Measurements from ENCODE around the gene PCIF1. TPM values are rescaled to one million over a fixed set of nuclear protein-coding genes. Genes with fewer than 3 reads are reported as not detected.

PCIF1 gene
- total and polyA plus RNA-seq, 4 donors, result 9.2 to 12.4 (median 11.5) TPM

DNA sequence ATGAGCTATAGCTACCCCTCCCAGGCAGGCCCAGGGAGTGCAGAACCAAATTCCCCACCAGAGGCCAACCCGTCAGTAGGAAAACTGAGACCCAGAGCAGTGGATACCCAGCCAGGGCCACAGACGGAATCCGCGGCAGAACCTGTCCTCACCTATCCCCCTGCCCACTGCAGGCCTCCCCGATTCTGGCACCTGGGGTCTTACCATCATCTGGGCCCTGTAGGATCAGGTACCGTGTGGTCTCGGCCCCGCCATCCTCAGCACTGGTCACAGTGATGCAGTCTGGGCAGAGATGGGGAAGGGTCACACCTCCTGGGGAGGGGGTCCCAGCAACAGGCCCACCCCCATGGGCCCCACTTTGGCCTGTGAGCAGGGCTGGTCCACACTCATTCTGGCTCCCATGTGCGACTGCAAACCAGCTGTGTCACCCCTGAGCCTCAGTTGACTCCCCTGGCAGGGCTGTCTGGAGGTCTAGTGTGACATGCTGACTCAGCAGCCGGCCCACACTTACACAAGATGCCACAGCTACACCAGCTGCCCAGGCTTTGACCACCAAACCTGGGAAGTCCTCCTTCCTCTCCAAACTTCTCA is 33.7 kb downstream of the PCIF1 start:
- 95% methylated on average over 10 of the region's 10 CpGs for WGBS
- Histone ChIP-seq H3K9ac (ENCODE audit: low read depth in 1 of 2, low read length in 2 of 2) (no peak overlapping the region), H3K27ac (ENCODE audit: low read depth in 1 of 2, low read length in 2 of 2) (no peak overlapping the region), H3K27me3 (ENCODE audit: control insufficient read depth in 4 of 4, insufficient read depth in 4 of 4, low read length in 3 of 4) (no peaks in the 10 kb centered on the region), H3K4me1 (ENCODE audit: control insufficient read depth in 4 of 4, insufficient read depth in 4 of 4, low read length in 3 of 4) (peaks cover 2 to 18% (median 14%) of the 10 kb centered on the region in 4 donors), H3K36me3 (ENCODE audit: control insufficient read depth in 4 of 4, insufficient read depth in 3 of 4, low read depth in 1 of 4, low read length in 3 of 4) (peaks cover 8 to 54% (median 33%) of the 10 kb centered on the region in 4 donors), H3K9me3 (ENCODE audit: control insufficient read depth in 4 of 4, low read length in 3 of 4) (no peaks in the 10 kb centered on the region), H3K4me3 (ENCODE audit: low read depth in 1 of 3, low read length in 3 of 3) (no peak overlapping the region)
- DNase-seq (ENCODE audit: low spot score), result no peak
- no peak for TF ChIP-seq RAD21 (IDR thresholded peaks at IDR 0.05)
- TF ChIP-seq, protein P1, sequence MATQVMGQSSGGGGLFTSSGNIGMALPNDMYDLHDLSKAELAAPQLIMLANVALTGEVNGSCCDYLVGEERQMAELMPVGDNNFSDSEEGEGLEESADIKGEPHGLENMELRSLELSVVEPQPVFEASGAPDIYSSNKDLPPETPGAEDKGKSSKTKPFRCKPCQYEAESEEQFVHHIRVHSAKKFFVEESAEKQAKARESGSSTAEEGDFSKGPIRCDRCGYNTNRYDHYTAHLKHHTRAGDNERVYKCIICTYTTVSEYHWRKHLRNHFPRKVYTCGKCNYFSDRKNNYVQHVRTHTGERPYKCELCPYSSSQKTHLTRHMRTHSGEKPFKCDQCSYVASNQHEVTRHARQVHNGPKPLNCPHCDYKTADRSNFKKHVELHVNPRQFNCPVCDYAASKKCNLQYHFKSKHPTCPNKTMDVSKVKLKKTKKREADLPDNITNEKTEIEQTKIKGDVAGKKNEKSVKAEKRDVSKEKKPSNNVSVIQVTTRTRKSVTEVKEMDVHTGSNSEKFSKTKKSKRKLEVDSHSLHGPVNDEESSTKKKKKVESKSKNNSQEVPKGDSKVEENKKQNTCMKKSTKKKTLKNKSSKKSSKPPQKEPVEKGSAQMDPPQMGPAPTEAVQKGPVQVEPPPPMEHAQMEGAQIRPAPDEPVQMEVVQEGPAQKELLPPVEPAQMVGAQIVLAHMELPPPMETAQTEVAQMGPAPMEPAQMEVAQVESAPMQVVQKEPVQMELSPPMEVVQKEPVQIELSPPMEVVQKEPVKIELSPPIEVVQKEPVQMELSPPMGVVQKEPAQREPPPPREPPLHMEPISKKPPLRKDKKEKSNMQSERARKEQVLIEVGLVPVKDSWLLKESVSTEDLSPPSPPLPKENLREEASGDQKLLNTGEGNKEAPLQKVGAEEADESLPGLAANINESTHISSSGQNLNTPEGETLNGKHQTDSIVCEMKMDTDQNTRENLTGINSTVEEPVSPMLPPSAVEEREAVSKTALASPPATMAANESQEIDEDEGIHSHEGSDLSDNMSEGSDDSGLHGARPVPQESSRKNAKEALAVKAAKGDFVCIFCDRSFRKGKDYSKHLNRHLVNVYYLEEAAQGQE (IDR thresholded peaks at IDR 0.05), result no peak
- TF ChIP-seq EGR1 (IDR thresholded peaks at IDR 0.05; ENCODE audit: low read depth in 2 of 2), result no peak
- no peak for TF ChIP-seq TAF1 (conservative IDR thresholded peaks at IDR 0.05)
- TF ChIP-seq, protein P2, sequence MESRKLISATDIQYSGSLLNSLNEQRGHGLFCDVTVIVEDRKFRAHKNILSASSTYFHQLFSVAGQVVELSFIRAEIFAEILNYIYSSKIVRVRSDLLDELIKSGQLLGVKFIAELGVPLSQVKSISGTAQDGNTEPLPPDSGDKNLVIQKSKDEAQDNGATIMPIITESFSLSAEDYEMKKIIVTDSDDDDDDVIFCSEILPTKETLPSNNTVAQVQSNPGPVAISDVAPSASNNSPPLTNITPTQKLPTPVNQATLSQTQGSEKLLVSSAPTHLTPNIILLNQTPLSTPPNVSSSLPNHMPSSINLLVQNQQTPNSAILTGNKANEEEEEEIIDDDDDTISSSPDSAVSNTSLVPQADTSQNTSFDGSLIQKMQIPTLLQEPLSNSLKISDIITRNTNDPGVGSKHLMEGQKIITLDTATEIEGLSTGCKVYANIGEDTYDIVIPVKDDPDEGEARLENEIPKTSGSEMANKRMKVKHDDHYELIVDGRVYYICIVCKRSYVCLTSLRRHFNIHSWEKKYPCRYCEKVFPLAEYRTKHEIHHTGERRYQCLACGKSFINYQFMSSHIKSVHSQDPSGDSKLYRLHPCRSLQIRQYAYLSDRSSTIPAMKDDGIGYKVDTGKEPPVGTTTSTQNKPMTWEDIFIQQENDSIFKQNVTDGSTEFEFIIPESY (IDR thresholded peaks at IDR 0.05), result no peak
- no peak for TF ChIP-seq HNF4A (conservative IDR thresholded peaks at IDR 0.05)
- TF ChIP-seq SP1 (IDR thresholded peaks at IDR 0.05), result no peak
- TF ChIP-seq, protein P3, sequence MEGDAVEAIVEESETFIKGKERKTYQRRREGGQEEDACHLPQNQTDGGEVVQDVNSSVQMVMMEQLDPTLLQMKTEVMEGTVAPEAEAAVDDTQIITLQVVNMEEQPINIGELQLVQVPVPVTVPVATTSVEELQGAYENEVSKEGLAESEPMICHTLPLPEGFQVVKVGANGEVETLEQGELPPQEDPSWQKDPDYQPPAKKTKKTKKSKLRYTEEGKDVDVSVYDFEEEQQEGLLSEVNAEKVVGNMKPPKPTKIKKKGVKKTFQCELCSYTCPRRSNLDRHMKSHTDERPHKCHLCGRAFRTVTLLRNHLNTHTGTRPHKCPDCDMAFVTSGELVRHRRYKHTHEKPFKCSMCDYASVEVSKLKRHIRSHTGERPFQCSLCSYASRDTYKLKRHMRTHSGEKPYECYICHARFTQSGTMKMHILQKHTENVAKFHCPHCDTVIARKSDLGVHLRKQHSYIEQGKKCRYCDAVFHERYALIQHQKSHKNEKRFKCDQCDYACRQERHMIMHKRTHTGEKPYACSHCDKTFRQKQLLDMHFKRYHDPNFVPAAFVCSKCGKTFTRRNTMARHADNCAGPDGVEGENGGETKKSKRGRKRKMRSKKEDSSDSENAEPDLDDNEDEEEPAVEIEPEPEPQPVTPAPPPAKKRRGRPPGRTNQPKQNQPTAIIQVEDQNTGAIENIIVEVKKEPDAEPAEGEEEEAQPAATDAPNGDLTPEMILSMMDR (IDR thresholded peaks at IDR 0.05; ENCODE audit: low read depth, low read length, missing input control), result no peak
- no peak for TF ChIP-seq YY1 (IDR thresholded peaks at IDR 0.05)
- TF ChIP-seq, protein P4, sequence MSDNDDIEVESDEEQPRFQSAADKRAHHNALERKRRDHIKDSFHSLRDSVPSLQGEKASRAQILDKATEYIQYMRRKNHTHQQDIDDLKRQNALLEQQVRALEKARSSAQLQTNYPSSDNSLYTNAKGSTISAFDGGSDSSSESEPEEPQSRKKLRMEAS (IDR thresholded peaks at IDR 0.05), result no peak
- TF ChIP-seq, protein P5, sequence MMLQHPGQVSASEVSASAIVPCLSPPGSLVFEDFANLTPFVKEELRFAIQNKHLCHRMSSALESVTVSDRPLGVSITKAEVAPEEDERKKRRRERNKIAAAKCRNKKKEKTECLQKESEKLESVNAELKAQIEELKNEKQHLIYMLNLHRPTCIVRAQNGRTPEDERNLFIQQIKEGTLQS (IDR thresholded peaks at IDR 0.05), result no peak
- TF ChIP-seq JUND (IDR thresholded peaks at IDR 0.05), result no peak
